ENCODE measurements around the gene LANCL1.

Gene LANCL1

GRCh38 chr2:210476194-210477128 is at the start of gene LANCL1:
LANCL1 (minus strand) TSS chr2:210476759; CDS start chr2:210476396, 363 bp downstream.
- DNase-seq: peak; percentile 63

- DNase-seq: no peak
Measured at GRCh38 chr2:210524533-210524932, 48.0 kb upstream of the LANCL1 start.

- DNase-seq: no peak
Measured at GRCh38 chr2:210523650-210524289, 47.2 kb upstream of the LANCL1 start.

- no peak for DNase-seq
Measured at GRCh38 chr2:210522399-210522798, 45.8 kb upstream of the LANCL1 start.

- DNase-seq: no peak
Measured at GRCh38 chr2:210519594-210519993, 43.0 kb upstream of the LANCL1 start.

GRCh38 chr2:210517264-210517663 is 40.7 kb upstream of the LANCL1 start:
- DNase-seq: no peak

- no peak for DNase-seq
Measured at GRCh38 chr2:210515911-210516310, 39.4 kb upstream of the LANCL1 start.

GRCh38 chr2:210503725-210504191 is 27.2 kb upstream of the LANCL1 start:
- DNase-seq: no peak

GRCh38 chr2:210503001-210503623 is 26.6 kb upstream of the LANCL1 start:
- DNase-seq: peak; percentile 3

- DNase-seq: no peak
Measured at GRCh38 chr2:210496512-210496911, 20.0 kb upstream of the LANCL1 start.

- no peak for DNase-seq
Measured at GRCh38 chr2:210493528-210493927, 17.0 kb upstream of the LANCL1 start.

GRCh38 chr2:210481601-210482175 is 5.1 kb upstream of the LANCL1 start:
- no peak for DNase-seq

GRCh38 chr2:210480764-210481163 is 4.2 kb upstream of the LANCL1 start:
- no peak for DNase-seq

- no peak for DNase-seq
Measured at GRCh38 chr2:210480079-210480478, 3.5 kb upstream of the LANCL1 start.

- no peak for DNase-seq
Measured at GRCh38 chr2:210478661-210479060, 2.1 kb upstream of the LANCL1 start.

- no peak for DNase-seq
Measured at GRCh38 chr2:210477496-210477895, 937 bp upstream of the LANCL1 start.

- no peak for DNase-seq
Measured at GRCh38 chr2:210475706-210476105, 853 bp downstream of the LANCL1 start.

GRCh38 chr2:210474776-210475175 is 1.8 kb downstream of the LANCL1 start:
- DNase-seq: no peak

GRCh38 chr2:210461401-210461800 is 15.2 kb downstream of the LANCL1 start:
- no peak for DNase-seq

GRCh38 chr2:210460322-210461227 is 16.0 kb downstream of the LANCL1 start:
- no peak for DNase-seq

GRCh38 chr2:210459880-210460279 is 16.7 kb downstream of the LANCL1 start:
- no peak for DNase-seq

GRCh38 chr2:210459407-210459806 is 17.2 kb downstream of the LANCL1 start:
- DNase-seq: no peak
